ENCODE data around the gene PIGA. TPM values are rescaled to one million over a fixed set of nuclear protein-coding genes. Genes with fewer than 3 reads are reported as not detected.

The PIGA gene
- total and polyA plus RNA-seq, 9 of the 15 experiments (the other 6 are each of a cell fraction or from before 2014, with no cell fraction given): 14.8 to 36.9 (median 23.5) TPM

- TF ChIP-seq ZBTB40 (IDR thresholded peaks at IDR 0.05) (0 out of 2 replicates have a peak, but pooled peaks have one; percentile 27), ZBTB40 (CRISPR knock-in tag; IDR thresholded peaks at IDR 0.05) (no peak), NEUROD1 (IDR thresholded peaks at IDR 0.05; ENCODE audit: borderline replicate concordance, low read depth, low read length, partially characterized antibody) (peak; percentile 29), ZBTB8A (IDR thresholded peaks at IDR 0.05; ENCODE audit: partially characterized antibody) (no peak), MAX (CRISPR knock-in tag; IDR thresholded peaks at IDR 0.05) (0 out of 2 replicates have a peak, but pooled peaks have one; percentile 43), E2F3 (CRISPR knock-in tag; IDR thresholded peaks at IDR 0.05) (no peak), RB1 (IDR thresholded peaks at IDR 0.05; ENCODE audit: low read depth) (peak; percentile 68), PML (IDR thresholded peaks at IDR 0.05; ENCODE audit: low read length) (peak; percentile 63; the same call in 1 of the 2 replicates), FOXJ2 (tag; IDR thresholded peaks at IDR 0.05) (peak; percentile 77; the same call in 1 of the 2 replicates), ASH1L (IDR thresholded peaks at IDR 0.05; ENCODE audit: borderline replicate concordance, low read depth, partially characterized antibody) (peak; percentile 28), PHF20 (IDR thresholded peaks at IDR 0.05; ENCODE audit: partially characterized antibody) (peak; percentile 64), POLR2A (conservative IDR thresholded peaks at IDR 0.05) (peak; percentile 91), KDM5B (IDR thresholded peaks at IDR 0.05; ENCODE audit: insufficient replicate concordance, low read depth, low read length) (peak; percentile 75), FOXK2 (conservative IDR thresholded peaks at IDR 0.05 in 1 of 2, IDR thresholded peaks at IDR 0.05 in 1 of 2; ENCODE audit: low read depth in 2 of 2) (peak in 1 of 2 experiments; percentile 67; a peak in 2 of 4 replicates), MEF2A (IDR thresholded peaks at IDR 0.05; ENCODE audit: control insufficient read depth, low read depth, low read length) (no peak), SMARCE1 (IDR thresholded peaks at IDR 0.05) (peak; percentile 31; the same call in 1 of the 2 replicates), SIN3A (IDR thresholded peaks at IDR 0.05; ENCODE audit: borderline replicate concordance in 2 of 2, control insufficient read depth in 1 of 2, low read depth in 2 of 2, low read length in 2 of 2) (peak; percentile 78 to 90; a peak in 3 of 4 replicates)
Observed at GRCh38 chrX:15335135-15336022, at the start of gene PIGA (continued).
